IMR-90 (cell line): ENCODE measurements around the gene TMEM38B. TPM values are rescaled to one million over a fixed set of nuclear protein-coding genes. Genes with fewer than 3 reads are reported as not detected.

ENCODE experiments used
- ATAC-seq: fragments of 200-7000 bp; cut with Tn5 transposase; 2 replicates; pipeline ENCODE4 v1.9.1; 2020; ENCODE audit warnings: low read depth, mild to moderate bottlenecking, moderate library complexity
- BruUV-seq: library from RNA; stranded (reverse); fragments of 400-500 nt; replicated peaks from 2 replicates; lab custom pipeline; 2021; lab: Mats Ljungman, UMichigan
- CTCF ChIA-PET: fragments of 300-600 bp; formaldehyde crosslinking; extraction: SDS; loops from one replicate; lab custom pipeline; 2021; ENCODE audit warnings: antibody characterized with exemption; lab: Yijun Ruan, JAX
- POLR2A ChIA-PET: fragments of 300-600 bp; sonication (Branson Sonifier 250); formaldehyde crosslinking; loops from one replicate; lab custom pipeline; 2022; ENCODE audit warnings: antibody characterized with exemption; ENCODE audit not compliant: unreplicated experiment; lab: Charles Lee
- DNase-seq: peaks from one replicate; pipeline ENCODE4 v3.0.0; 2013
- H2AFZ ChIP-seq: replicated peaks from 2 replicates; pipeline ENCODE3; 2013; ENCODE audit warnings: low read length, mild to moderate bottlenecking; ENCODE audit not compliant: poor library complexity
- H2AK5ac ChIP-seq: 2 replicates; pipeline ENCODE4 v1.6.1; 2013; ENCODE audit warnings: low read depth, low read length, inconsistent platforms
- H2AK9ac ChIP-seq: replicated peaks from 2 replicates; pipeline ENCODE3; 2013; ENCODE audit warnings: mild to moderate bottlenecking, low read depth, low read length, moderate library complexity; ENCODE audit not compliant: poor library complexity
- H2BK120ac ChIP-seq: 2 replicates; pipeline ENCODE4 v1.6.1; 2013; ENCODE audit warnings: low read depth, low read length, inconsistent platforms
- H2BK15ac ChIP-seq: 3 replicates; pipeline ENCODE4 v1.6.1; 2013; ENCODE audit warnings: low read depth, low read length, inconsistent platforms
- H2BK20ac ChIP-seq: 2 replicates; pipeline ENCODE4 v1.6.1; 2013; ENCODE audit warnings: low read depth, mild to moderate bottlenecking, inconsistent platforms, low read length, moderate library complexity
- H2BK5ac ChIP-seq: 2 replicates; pipeline ENCODE4 v1.6.1; 2013; ENCODE audit warnings: mild to moderate bottlenecking, low read depth, low read length, inconsistent platforms; ENCODE audit not compliant: poor library complexity, severe bottlenecking
- H3K14ac ChIP-seq: replicated peaks from 2 replicates; pipeline ENCODE4 v1.6.1; 2013; ENCODE audit warnings: low read depth, low read length, inconsistent platforms
- H3K18ac ChIP-seq: 2 replicates; pipeline ENCODE4 v1.6.1; 2013; ENCODE audit warnings: low read depth, low read length, control low read depth
- H3K23ac ChIP-seq: 2 replicates; pipeline ENCODE4 v1.6.1; 2013; ENCODE audit warnings: low read depth, low read length, inconsistent platforms
- H3K27ac ChIP-seq: 2 replicates; pipeline ENCODE4 v1.5.1; 2013; ENCODE audit warnings: mild to moderate bottlenecking, control low read depth, low read length; ENCODE audit not compliant: insufficient read depth
- H3K27me3 ChIP-seq: 2 replicates; pipeline ENCODE4 v1.6.1; 2013; ENCODE audit warnings: low read length; ENCODE audit not compliant: control insufficient read depth, insufficient read depth
- H3K36me3 ChIP-seq: 2 replicates; pipeline ENCODE4 v1.6.1; 2013; ENCODE audit warnings: low read length, mixed read lengths; ENCODE audit not compliant: control insufficient read depth, insufficient read depth
- H3K4ac ChIP-seq: 2 replicates; pipeline ENCODE4 v1.6.1; 2013; ENCODE audit warnings: low read depth, low read length, inconsistent platforms
- H3K4me1 ChIP-seq: 2 replicates; pipeline ENCODE4 v1.6.1; 2013; ENCODE audit warnings: low read length, mixed read lengths; ENCODE audit not compliant: control insufficient read depth, insufficient read depth
- H3K4me2 ChIP-seq: 2 replicates; pipeline ENCODE4 v1.6.1; 2013; ENCODE audit warnings: low read depth, mild to moderate bottlenecking, control low read depth, low read length, moderate library complexity
- H3K4me3 ChIP-seq: 2 replicates; pipeline ENCODE4 v1.5.1; 2013; ENCODE audit warnings: low read depth, mild to moderate bottlenecking, control low read depth, low read length, moderate library complexity; ENCODE audit not compliant: insufficient read depth
- H3K56ac ChIP-seq: 2 replicates; pipeline ENCODE4 v1.6.1; 2013; ENCODE audit warnings: low read length, inconsistent platforms; ENCODE audit not compliant: insufficient read depth; ENCODE audit errors: extremely low read depth
- H3K79me1 ChIP-seq, 2 experiments: 2 replicates each; pipeline ENCODE4 v1.6.1; 2013; ENCODE audit warnings: low read length in 2 of 2, inconsistent platforms in 1 of 2, low read depth in 1 of 2
- H3K9ac ChIP-seq: 2 replicates; pipeline ENCODE4 v1.6.1; 2013; ENCODE audit warnings: low read depth, low read length, control low read depth
- H3K9me1 ChIP-seq: 2 replicates; pipeline ENCODE4 v1.6.1; 2013; ENCODE audit warnings: low read length, inconsistent platforms; ENCODE audit not compliant: insufficient read depth
- H3K9me3 ChIP-seq: 2 replicates; pipeline ENCODE4 v1.6.1; 2013; ENCODE audit warnings: low read length; ENCODE audit not compliant: control insufficient read depth, insufficient read depth
- H4K20me1 ChIP-seq: 2 replicates; pipeline ENCODE4 v1.6.1; 2013; ENCODE audit warnings: low read length, inconsistent platforms; ENCODE audit not compliant: insufficient read depth
- H4K5ac ChIP-seq: 2 replicates; pipeline ENCODE4 v1.6.1; 2013; ENCODE audit warnings: mild to moderate bottlenecking, low read depth, low read length, control low read depth
- H4K8ac ChIP-seq, 2 experiments: 2 replicates each; pipeline ENCODE4 v1.6.1; 2013; ENCODE audit warnings: low read depth in 2 of 2, low read length in 2 of 2, control low read depth in 1 of 2, inconsistent platforms in 1 of 2
- H4K91ac ChIP-seq: 2 replicates; pipeline ENCODE4 v1.6.1; 2013; ENCODE audit warnings: low read depth, low read length, inconsistent platforms; ENCODE audit not compliant: insufficient read depth
- CEBPB ChIP-seq: IDR thresholded peaks from 2 replicates; pipeline ENCODE4 v1.6.1; 2012; ENCODE audit warnings: low read depth, low read length, improper control_type of control experiment
- CHD1 ChIP-seq: IDR thresholded peaks from 2 replicates; pipeline ENCODE4 v1.6.1; 2012; ENCODE audit warnings: low read depth, low read length, improper control_type of control experiment
- MAFK ChIP-seq: IDR thresholded peaks from 2 replicates; pipeline ENCODE4 v1.6.1; 2012; ENCODE audit warnings: low read depth, low read length, improper control_type of control experiment
- MAZ ChIP-seq: IDR thresholded peaks from 2 replicates; pipeline ENCODE4 v1.6.1; 2012; ENCODE audit warnings: low read depth, mild to moderate bottlenecking, low read length, improper control_type of control experiment, moderate library complexity, borderline replicate concordance
- POLR2A ChIP-seq: IDR thresholded peaks from 2 replicates; pipeline ENCODE4 v1.6.1; 2012; ENCODE audit warnings: mild to moderate bottlenecking, low read depth, low read length
- RCOR1 ChIP-seq: IDR thresholded peaks from 2 replicates; pipeline ENCODE4 v1.6.1; 2012; ENCODE audit warnings: mild to moderate bottlenecking, low read length, improper control_type of control experiment; ENCODE audit not compliant: insufficient replicate concordance
- RFX5 ChIP-seq: IDR thresholded peaks from 2 replicates; pipeline ENCODE4 v1.8.0; 2012; ENCODE audit warnings: low read depth, mild to moderate bottlenecking, low read length, moderate library complexity
- USF2 ChIP-seq: fragments of 150-350 bp; IDR thresholded peaks from 2 replicates; pipeline ENCODE4 v1.6.1; 2017; ENCODE audit warnings: mild to moderate bottlenecking, antibody characterized with exemption, low read length, low read depth
- WGBS, 2 experiments: methylation state at CpG; one replicate each; pipeline versions ENCODE4 v1.1.5 to v1.1.7; 2013; ENCODE audit warnings: missing lambda C conversion rate in 2 of 2; ENCODE audit not compliant: insufficient read length in 1 of 2; ENCODE audit errors: extremely low coverage in 2 of 2; 5-methylcytosine and 5-hydroxymethylcytosine counted together
- dilution Hi-C: fragments of 300-500 bp; cut with HindIII; formaldehyde crosslinking; loops from one replicate; pipeline ENCODE4 v1.14.3; 2018; ENCODE audit warnings: low sequenced_read_pairs; ENCODE audit not compliant: unreplicated experiment
- in situ Hi-C: fragments of 300-500 bp; cut with MboI; formaldehyde crosslinking; loops from 3 replicates; pipeline ENCODE4 v1.14.3; 2019; ENCODE audit warnings: low sequenced_read_pairs, inconsistent platforms, mixed read lengths
- intact Hi-C: fragments of 100-400 bp; cut with micrococcal nuclease; formaldehyde crosslinking; loops from 2 replicates; pipeline ENCODE4 v1.10.0; 2022
- polyA plus RNA-seq, 3 experiments: library from polyadenylated mRNA; depleted of rRNA; stranded (reverse); fragments of >200 nt; gene quantifications; 2 replicates each; pipeline ENCODE4 v1.2.3, GENCODE V29; 2012; ENCODE audit warnings: low replicate concordance in 1 of 3
- total RNA-seq: library from RNA; depleted of rRNA; stranded (reverse); fragments of >200 nt; gene quantifications from 2 replicates; pipeline ENCODE4 v1.2.3, GENCODE V29; 2012
- TF ChIP-seq, protein P1 (sequence below): conservative IDR thresholded peaks from 2 replicates; pipeline ENCODE4 v1.5.1; 2012; ENCODE audit warnings: mild to moderate bottlenecking, low read depth, low read length, improper control_type of control experiment

Gene TMEM38B
- total and polyA plus RNA-seq, 2 of the 4 experiments (the other 2 are of a cell fraction) = 3.3 to 11.5 TPM

GRCh38 chr9:105716146-105716545 is 21.8 kb downstream of the TMEM38B start:
- Histone ChIP-seq H3K9ac (no peak overlapping the region), H2BK5ac (no peak overlapping the region), H3K36me3 (no peaks in the 10 kb centered on the region), H4K8ac (no peak overlapping the region), H3K9me1 (0 out of 2 replicates have a peak, but pooled peaks cover 3% of the 10 kb centered on the region), H3K27ac (no peak overlapping the region), H2AFZ (no peak overlapping the region), H3K4ac (no peak overlapping the region), H3K9me3 (no peaks in the 10 kb centered on the region), H3K18ac (no peak overlapping the region), H2BK120ac (no peak overlapping the region), H3K4me2 (no peak overlapping the region), H2BK20ac (no peak overlapping the region), H3K4me1 (no peaks in the 10 kb centered on the region), H3K79me1 (no peaks in the 10 kb centered on the region), H3K4me3 (no peak overlapping the region), H2AK5ac (no peak overlapping the region), H4K5ac (no peak overlapping the region), H3K14ac (no peak overlapping the region), H4K91ac (no peak overlapping the region), H4K20me1 (no peaks in the 10 kb centered on the region), H3K23ac (no peak overlapping the region), H3K56ac (no peak overlapping the region), H3K27me3 (no peaks in the 10 kb centered on the region), H2BK15ac (no peak overlapping the region), H2AK9ac (no peak overlapping the region)
- ChIA-PET CTCF (interaction anchor here (1.1 kb wide), 1 partner anchor 10 kb away, joined by 4 read pairs; no protein-coding TSS in a partner anchor), POLR2A (no interaction called here)
- intact Hi-C loops (loop anchor here (5.0 kb wide), 1 partner anchor 289 kb away; no protein-coding TSS in a partner anchor), dilution Hi-C loops (no loop called here), in situ Hi-C loops (no loop called here)
- WGBS, 2 experiments = no CpG with 5 or more reads among the region's 1 CpG
- ATAC-seq = no peak
- BruUV-seq = no TSS peak
- TF ChIP-seq USF2 (no peak), POLR2A (no peak), CHD1 (no peak), CEBPB (no peak), MAFK (no peak), MAZ (no peak), RCOR1 (no peak), RFX5 (no peak)
- TF ChIP-seq, protein P1, sequence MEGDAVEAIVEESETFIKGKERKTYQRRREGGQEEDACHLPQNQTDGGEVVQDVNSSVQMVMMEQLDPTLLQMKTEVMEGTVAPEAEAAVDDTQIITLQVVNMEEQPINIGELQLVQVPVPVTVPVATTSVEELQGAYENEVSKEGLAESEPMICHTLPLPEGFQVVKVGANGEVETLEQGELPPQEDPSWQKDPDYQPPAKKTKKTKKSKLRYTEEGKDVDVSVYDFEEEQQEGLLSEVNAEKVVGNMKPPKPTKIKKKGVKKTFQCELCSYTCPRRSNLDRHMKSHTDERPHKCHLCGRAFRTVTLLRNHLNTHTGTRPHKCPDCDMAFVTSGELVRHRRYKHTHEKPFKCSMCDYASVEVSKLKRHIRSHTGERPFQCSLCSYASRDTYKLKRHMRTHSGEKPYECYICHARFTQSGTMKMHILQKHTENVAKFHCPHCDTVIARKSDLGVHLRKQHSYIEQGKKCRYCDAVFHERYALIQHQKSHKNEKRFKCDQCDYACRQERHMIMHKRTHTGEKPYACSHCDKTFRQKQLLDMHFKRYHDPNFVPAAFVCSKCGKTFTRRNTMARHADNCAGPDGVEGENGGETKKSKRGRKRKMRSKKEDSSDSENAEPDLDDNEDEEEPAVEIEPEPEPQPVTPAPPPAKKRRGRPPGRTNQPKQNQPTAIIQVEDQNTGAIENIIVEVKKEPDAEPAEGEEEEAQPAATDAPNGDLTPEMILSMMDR = no peak
- no peak for DNase-seq
